SK-N-MC (cell line): Measurements from ENCODE around the gene PTPN14.

Source experiments
- DNase-seq: peaks from one replicate; pipeline ENCODE4 v3.0.0-alpha.2; 2011; ENCODE audit warnings: low read depth, low spot score
- H3K27ac ChIP-seq: fragments of 200-600 bp; sonication (generic); 2 replicates; pipeline ENCODE4 v1.5.1; 2016; ENCODE audit warnings: mixed run types
- H3K36me3 ChIP-seq: fragments of 200-600 bp; sonication (generic); 2 replicates; pipeline ENCODE4 v1.6.1; 2017; ENCODE audit warnings: antibody characterized with exemption, low read length, mixed read lengths; ENCODE audit not compliant: insufficient read depth
- H3K4me3 ChIP-seq: fragments of 200-600 bp; sonication (generic); 2 replicates; pipeline ENCODE4 v1.5.1; 2016
- H3K9ac ChIP-seq: fragments of 200-600 bp; sonication (generic); 2 replicates; pipeline ENCODE4 v1.8.0; 2017; ENCODE audit warnings: mixed run types, mixed read lengths; ENCODE audit not compliant: insufficient read length
- H3K9me3 ChIP-seq: fragments of 200-600 bp; sonication (generic); 2 replicates; pipeline ENCODE4 v1.6.1; 2017; ENCODE audit warnings: low read depth, mild to moderate bottlenecking, antibody characterized with exemption, low read length, moderate library complexity, mixed read lengths
- EZH2 ChIP-seq: fragments of 200-600 bp; sonication (generic); IDR thresholded peaks from one replicate; pipeline ENCODE4 v1.6.1; 2017; ENCODE audit warnings: antibody characterized with exemption
- FOXP2 ChIP-seq: optimal IDR thresholded peaks from 2 replicates; pipeline ENCODE3; 2011; ENCODE audit warnings: mild to moderate bottlenecking, moderate library complexity; ENCODE audit not compliant: insufficient read depth; ENCODE audit errors: extremely low read length, control extremely low read depth
- POLR2AphosphoS5 ChIP-seq: IDR thresholded peaks from 2 replicates; pipeline ENCODE4 v1.6.1; 2012; ENCODE audit warnings: mild to moderate bottlenecking, low read depth, low read length, borderline replicate concordance

The PTPN14 gene

GRCh38 chr1:214415131-214415530 lies 136.3 kb downstream of the PTPN14 start:
- Histone ChIP-seq H3K27ac (no peak overlapping the region), H3K9me3 (no peaks in the 10 kb centered on the region), H3K36me3 (peaks cover 13% of the 10 kb centered on the region), H3K9ac (no peak overlapping the region), H3K4me3 (no peak overlapping the region)
- no peak for DNase-seq
- TF ChIP-seq FOXP2 = no peak
- TF ChIP-seq EZH2 = no peak
- no peak for TF ChIP-seq POLR2AphosphoS5

- Histone ChIP-seq H3K27ac (no peak overlapping the region), H3K36me3 (peaks cover 13% of the 10 kb centered on the region), H3K9ac (no peak overlapping the region), H3K9me3 (no peaks in the 10 kb centered on the region), H3K4me3 (no peak overlapping the region)
- no peak for DNase-seq
- TF ChIP-seq EZH2 (no peak), FOXP2 (no peak), POLR2AphosphoS5 (no peak)
Observed at GRCh38 chr1:214414691-214415090, 136.7 kb downstream of the PTPN14 start.

- Histone ChIP-seq H3K9ac (no peak overlapping the region), H3K36me3 (peaks cover 13% of the 10 kb centered on the region), H3K27ac (no peak overlapping the region), H3K9me3 (no peaks in the 10 kb centered on the region), H3K4me3 (no peak overlapping the region)
- DNase-seq = no peak
- TF ChIP-seq FOXP2 (no peak), POLR2AphosphoS5 (no peak), EZH2 (no peak)
Observed at GRCh38 chr1:214413315-214413714, 138.1 kb downstream of the PTPN14 start.

GRCh38 chr1:214404571-214405213 lies 146.7 kb downstream of the PTPN14 start:
- H3K9ac ChIP-seq = no peak overlapping the region
- no peak for DNase-seq
- peaks cover 11% of the 10 kb centered on the region for H3K36me3 ChIP-seq
- H3K9me3 ChIP-seq = no peaks in the 10 kb centered on the region
- H3K27ac ChIP-seq = peak overlapping the region; percentile 94
- no peak for TF ChIP-seq EZH2
- TF ChIP-seq FOXP2 = no peak
- TF ChIP-seq POLR2AphosphoS5 = no peak
- peak overlapping the region; percentile 69 for H3K4me3 ChIP-seq

DNA sequence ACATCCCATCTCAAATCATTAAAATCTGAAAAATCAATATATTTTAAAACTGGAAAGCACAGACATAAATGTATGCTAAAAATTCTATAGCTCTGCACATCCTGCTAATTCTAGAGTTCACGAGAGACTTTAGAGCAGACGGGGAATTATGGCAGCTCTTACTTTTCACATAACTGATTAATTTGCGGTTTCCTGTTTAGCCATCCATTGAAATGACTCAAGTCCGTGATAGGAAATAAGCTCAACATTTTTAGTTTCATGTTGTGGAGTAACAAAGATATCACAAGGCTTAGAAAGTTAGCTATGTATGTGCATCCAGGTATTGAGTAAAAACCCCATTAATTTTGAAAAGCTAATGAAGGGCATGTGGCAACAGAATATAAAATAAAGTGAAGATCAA lies 147.2 kb downstream of the PTPN14 start:
- H3K9ac ChIP-seq = no peak overlapping the region
- DNase-seq = peak; percentile 97
- TF ChIP-seq POLR2AphosphoS5 (peak; percentile 79; the same call in 1 of the 2 replicates), FOXP2 (no peak)
- H3K4me3 ChIP-seq = peak overlapping the region; percentile 69
- H3K9me3 ChIP-seq = no peaks in the 10 kb centered on the region
- H3K36me3 ChIP-seq = peaks cover 13% of the 10 kb centered on the region
- H3K27ac ChIP-seq = peak overlapping the region; percentile 94

DNA sequence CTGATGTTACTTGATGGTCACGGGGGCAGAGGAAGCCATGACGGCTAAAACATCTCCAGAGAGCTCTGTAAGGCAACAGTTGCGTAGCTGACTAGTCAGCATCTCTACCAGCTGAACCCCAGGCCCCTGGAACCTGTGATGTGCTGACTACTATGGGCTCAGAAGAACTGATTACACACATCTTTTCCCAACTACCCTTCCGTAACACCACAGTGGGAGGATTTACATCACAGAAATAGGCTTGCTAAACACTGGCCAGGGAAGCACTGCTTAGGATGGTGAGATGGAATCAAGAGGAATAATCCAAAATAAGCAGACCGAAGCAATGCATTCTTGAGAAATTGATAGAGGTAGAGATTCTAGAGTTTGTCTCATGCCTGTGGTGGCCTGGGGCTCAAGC lies 148.0 kb downstream of the PTPN14 start:
- TF ChIP-seq EZH2 = no peak
- no peak for TF ChIP-seq POLR2AphosphoS5
- TF ChIP-seq FOXP2 = no peak

GRCh38 chr1:214402613-214403083 lies 148.8 kb downstream of the PTPN14 start:
- peak; percentile 73 for DNase-seq
- H3K9me3 ChIP-seq = no peaks in the 10 kb centered on the region
- H3K36me3 ChIP-seq = peaks cover 22% of the 10 kb centered on the region
- TF ChIP-seq FOXP2 (peak; percentile 98), POLR2AphosphoS5 (no peak; the same call in 1 of the 2 replicates)
- no peak overlapping the region for H3K9ac ChIP-seq
- H3K27ac ChIP-seq = peak overlapping the region; percentile 94
- peak overlapping the region; percentile 69 for H3K4me3 ChIP-seq

More for the DNA sequence above, 148.0 kb downstream of the PTPN14 start:
- Histone ChIP-seq H3K9ac (no peak overlapping the region), H3K36me3 (peaks cover 17% of the 10 kb centered on the region), H3K27ac (peak overlapping the region; percentile 94), H3K9me3 (no peaks in the 10 kb centered on the region), H3K4me3 (peak overlapping the region; percentile 69)
- no peak for DNase-seq

DNA sequence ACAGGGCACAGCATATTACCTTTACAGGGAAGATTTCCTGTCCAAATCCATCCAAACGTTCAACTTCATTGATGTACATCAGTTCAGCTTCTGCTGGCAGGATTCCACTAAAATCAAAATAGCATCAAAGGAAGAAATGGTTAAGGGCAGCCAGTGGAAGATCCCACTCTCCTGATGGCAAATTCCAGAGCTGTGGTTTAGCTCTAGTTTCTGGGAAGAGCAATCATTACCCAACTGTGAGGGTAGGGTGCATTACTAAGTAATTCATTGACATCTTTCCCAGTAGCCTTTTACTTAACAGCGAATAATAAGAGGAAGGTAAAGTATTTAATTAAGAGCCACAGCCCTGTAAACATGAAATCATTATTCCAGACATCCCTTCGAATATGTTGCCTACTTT lies 149.7 kb downstream of the PTPN14 start:
- peak overlapping the region; percentile 89 for H3K27ac ChIP-seq
- DNase-seq = no peak
- TF ChIP-seq POLR2AphosphoS5 = no peak
- no peak for TF ChIP-seq FOXP2
- peaks cover 24% of the 10 kb centered on the region for H3K36me3 ChIP-seq
- H3K9me3 ChIP-seq = no peaks in the 10 kb centered on the region
- no peak overlapping the region for H3K9ac ChIP-seq
- H3K4me3 ChIP-seq = peak overlapping the region; percentile 4; the same call in 1 of the 2 replicates

DNA sequence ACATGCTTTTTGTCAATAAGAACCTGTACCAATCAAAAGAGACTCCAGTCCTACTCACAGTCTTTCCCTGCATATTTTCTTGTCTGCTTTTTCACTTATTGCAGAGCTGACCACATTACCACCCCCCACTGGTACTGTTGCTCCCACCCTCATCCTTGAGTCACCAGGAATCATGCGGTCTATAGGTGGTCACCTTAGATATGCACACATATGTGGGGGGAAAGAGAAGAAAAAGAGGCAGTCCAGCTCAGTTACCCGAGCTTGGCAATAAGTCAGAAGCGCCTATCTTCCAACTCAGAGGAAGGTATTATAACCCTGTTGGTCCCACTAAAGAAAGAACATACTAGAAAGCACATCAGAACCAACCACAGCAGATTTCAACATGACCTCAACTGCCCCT lies 151.3 kb downstream of the PTPN14 start:
- no peak for TF ChIP-seq EZH2
- TF ChIP-seq POLR2AphosphoS5 = no peak
- no peak for TF ChIP-seq FOXP2
- no peak for DNase-seq
- H3K27ac ChIP-seq = no peak overlapping the region
- no peaks in the 10 kb centered on the region for H3K9me3 ChIP-seq
- no peak overlapping the region for H3K4me3 ChIP-seq
- peaks cover 24% of the 10 kb centered on the region for H3K36me3 ChIP-seq
- no peak overlapping the region for H3K9ac ChIP-seq
